Gastrocnemius medialis (tissue), 4 donors: Measurements from ENCODE around the gene GOLGA1.
"Not testable (repeated sequence)": the region's sequence is repeated elsewhere in the genome, so short reads cannot be mapped to it uniquely, and the experiment has no call there.

Experiments used
- POLR2A ChIP-seq, 2 donors: fragments of 450-650 bp; IDR thresholded peaks; one replicate each; pipeline ENCODE4 v1.6.1; 2017; ENCODE audit warnings: antibody characterized with exemption in 2 of 2, mild to moderate bottlenecking in 2 of 2, moderate library complexity in 2 of 2
- TF ChIP-seq, protein P1 (sequence below), 5 experiments: fragments of 450-650 bp in 3 of 5; fragments of 200-600 bp in 2 of 5; sonication (generic) in 2 of 5; IDR thresholded peaks in 4 of 5; conservative IDR thresholded peaks in 1 of 5; 1 replicate in 4 of 5; 2 replicates in 1 of 5; pipeline ENCODE4 v1.5.1; 2016 to 2019; ENCODE audit warnings: antibody characterized with exemption in 5 of 5, mild to moderate bottlenecking in 3 of 5, moderate library complexity in 3 of 5

DNA sequence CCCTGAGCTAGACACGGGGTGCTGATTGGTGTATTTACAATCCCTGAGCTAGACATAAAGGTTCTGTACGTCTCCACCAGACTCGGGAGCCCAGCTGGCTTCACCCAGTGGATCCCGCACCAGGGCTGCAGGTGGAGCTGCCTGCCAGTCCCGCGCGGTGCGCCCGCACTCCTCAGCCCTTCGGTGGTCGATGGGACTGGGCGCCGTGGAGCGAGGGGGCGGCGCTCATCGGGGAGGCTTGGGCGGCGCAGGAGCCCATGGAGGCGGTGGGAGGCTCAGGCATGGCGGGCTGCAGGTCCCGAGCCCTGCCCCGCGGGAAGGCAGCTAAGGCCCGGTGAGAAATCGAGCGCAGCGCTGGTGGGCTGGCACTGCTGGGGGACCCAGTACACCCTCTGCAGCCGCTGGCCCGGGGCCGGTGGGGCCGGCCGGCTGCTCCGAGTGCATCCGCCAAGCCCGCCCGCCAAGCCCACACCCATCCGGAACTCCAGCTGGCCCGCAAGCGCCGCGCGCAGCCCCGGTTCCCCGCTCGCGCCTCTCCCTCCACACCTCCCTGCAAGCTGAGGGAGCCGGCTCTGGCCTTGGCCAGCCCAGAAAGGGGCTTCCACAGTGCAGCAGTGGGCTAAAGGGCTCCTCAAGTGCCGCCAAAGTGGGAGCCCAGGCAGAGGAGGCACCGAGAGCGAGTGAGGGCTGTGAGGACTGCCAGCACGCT, 102.2 kb downstream of the GOLGA1 start:
- TF ChIP-seq, protein P1, sequence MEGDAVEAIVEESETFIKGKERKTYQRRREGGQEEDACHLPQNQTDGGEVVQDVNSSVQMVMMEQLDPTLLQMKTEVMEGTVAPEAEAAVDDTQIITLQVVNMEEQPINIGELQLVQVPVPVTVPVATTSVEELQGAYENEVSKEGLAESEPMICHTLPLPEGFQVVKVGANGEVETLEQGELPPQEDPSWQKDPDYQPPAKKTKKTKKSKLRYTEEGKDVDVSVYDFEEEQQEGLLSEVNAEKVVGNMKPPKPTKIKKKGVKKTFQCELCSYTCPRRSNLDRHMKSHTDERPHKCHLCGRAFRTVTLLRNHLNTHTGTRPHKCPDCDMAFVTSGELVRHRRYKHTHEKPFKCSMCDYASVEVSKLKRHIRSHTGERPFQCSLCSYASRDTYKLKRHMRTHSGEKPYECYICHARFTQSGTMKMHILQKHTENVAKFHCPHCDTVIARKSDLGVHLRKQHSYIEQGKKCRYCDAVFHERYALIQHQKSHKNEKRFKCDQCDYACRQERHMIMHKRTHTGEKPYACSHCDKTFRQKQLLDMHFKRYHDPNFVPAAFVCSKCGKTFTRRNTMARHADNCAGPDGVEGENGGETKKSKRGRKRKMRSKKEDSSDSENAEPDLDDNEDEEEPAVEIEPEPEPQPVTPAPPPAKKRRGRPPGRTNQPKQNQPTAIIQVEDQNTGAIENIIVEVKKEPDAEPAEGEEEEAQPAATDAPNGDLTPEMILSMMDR (IDR thresholded peaks at IDR 0.05 in 4 of 5, conservative IDR thresholded peaks at IDR 0.05 in 1 of 5) = not testable (repeated sequence)
- TF ChIP-seq POLR2A (IDR thresholded peaks at IDR 0.05) = not testable (repeated sequence)
